KMS-11 (cell line): ENCODE results near the gene CAPN11.
"Not testable (repeated sequence)": the region's sequence is repeated elsewhere in the genome, so short reads cannot be mapped to it uniquely, and the experiment has no call there.

ENCODE experiments used
- H2AFZ ChIP-seq: fragments of 200-600 bp; sonication (generic); 2 replicates; pipeline ENCODE4 v1.6.1; 2016; ENCODE audit warnings: antibody characterized with exemption, mixed run types, low read depth
- H3K27ac ChIP-seq: fragments of 200-600 bp; sonication (generic); 2 replicates; pipeline ENCODE4 v1.6.1; 2016; ENCODE audit warnings: mild to moderate bottlenecking, mixed run types
- H3K27me3 ChIP-seq: fragments of 200-600 bp; sonication (generic); 2 replicates; pipeline ENCODE4 v1.6.1; 2017; ENCODE audit warnings: mild to moderate bottlenecking, low read depth, mixed run types, moderate library complexity; ENCODE audit not compliant: insufficient read depth
- H3K36me3 ChIP-seq: fragments of 200-600 bp; sonication (generic); 2 replicates; pipeline ENCODE4 v1.6.1; 2017; ENCODE audit warnings: mild to moderate bottlenecking, mixed run types; ENCODE audit not compliant: insufficient read depth
- H3K4me1 ChIP-seq: fragments of 200-600 bp; sonication (generic); 2 replicates; pipeline ENCODE4 v1.6.1; 2016; ENCODE audit warnings: mild to moderate bottlenecking, low read depth, mixed run types; ENCODE audit not compliant: poor library complexity, severe bottlenecking
- H3K4me2 ChIP-seq: fragments of 200-600 bp; sonication (generic); 2 replicates; pipeline ENCODE4 v1.7.0; 2016; ENCODE audit warnings: mild to moderate bottlenecking, mixed run types
- H3K4me3 ChIP-seq: fragments of 200-600 bp; sonication (generic); IDR thresholded peaks from 2 replicates; pipeline ENCODE4 v1.6.1; 2017; ENCODE audit warnings: low read depth, low read length, mixed read lengths; ENCODE audit not compliant: insufficient read depth
- H3K79me2 ChIP-seq: fragments of 200-600 bp; sonication (generic); 2 replicates; pipeline ENCODE4 v1.6.1; 2016; ENCODE audit warnings: low read depth, mixed run types; ENCODE audit not compliant: insufficient read depth
- H3K9ac ChIP-seq: fragments of 200-600 bp; sonication (generic); 2 replicates; pipeline ENCODE4 v1.6.1; 2016; ENCODE audit warnings: mild to moderate bottlenecking, mixed run types
- H4K20me1 ChIP-seq: fragments of 200-600 bp; sonication (generic); 2 replicates; pipeline ENCODE4 v1.6.1; 2016; ENCODE audit warnings: mild to moderate bottlenecking, mixed run types; ENCODE audit not compliant: insufficient read depth
- TF ChIP-seq, protein P1 (sequence below): fragments of 200-600 bp; sonication (generic); conservative IDR thresholded peaks from 2 replicates; pipeline ENCODE4 v1.6.1; 2017; ENCODE audit warnings: low read depth, mild to moderate bottlenecking, antibody characterized with exemption, low read length, moderate library complexity, mixed read lengths

The CAPN11 gene

GRCh38 chr6:44180886-44181285 lies 22.3 kb downstream of the CAPN11 start:
- Histone ChIP-seq H3K4me2 (no peak overlapping the region), H2AFZ (no peak overlapping the region), H3K9ac (no peak overlapping the region), H3K4me3 (no peak overlapping the region), H3K79me2 (no peaks in the 10 kb centered on the region), H3K27me3 (no peaks in the 10 kb centered on the region), H4K20me1 (no peaks in the 10 kb centered on the region), H3K36me3 (no peaks in the 10 kb centered on the region), H3K27ac (no peak overlapping the region), H3K4me1 (no peaks in the 10 kb centered on the region)
- TF ChIP-seq, protein P1, sequence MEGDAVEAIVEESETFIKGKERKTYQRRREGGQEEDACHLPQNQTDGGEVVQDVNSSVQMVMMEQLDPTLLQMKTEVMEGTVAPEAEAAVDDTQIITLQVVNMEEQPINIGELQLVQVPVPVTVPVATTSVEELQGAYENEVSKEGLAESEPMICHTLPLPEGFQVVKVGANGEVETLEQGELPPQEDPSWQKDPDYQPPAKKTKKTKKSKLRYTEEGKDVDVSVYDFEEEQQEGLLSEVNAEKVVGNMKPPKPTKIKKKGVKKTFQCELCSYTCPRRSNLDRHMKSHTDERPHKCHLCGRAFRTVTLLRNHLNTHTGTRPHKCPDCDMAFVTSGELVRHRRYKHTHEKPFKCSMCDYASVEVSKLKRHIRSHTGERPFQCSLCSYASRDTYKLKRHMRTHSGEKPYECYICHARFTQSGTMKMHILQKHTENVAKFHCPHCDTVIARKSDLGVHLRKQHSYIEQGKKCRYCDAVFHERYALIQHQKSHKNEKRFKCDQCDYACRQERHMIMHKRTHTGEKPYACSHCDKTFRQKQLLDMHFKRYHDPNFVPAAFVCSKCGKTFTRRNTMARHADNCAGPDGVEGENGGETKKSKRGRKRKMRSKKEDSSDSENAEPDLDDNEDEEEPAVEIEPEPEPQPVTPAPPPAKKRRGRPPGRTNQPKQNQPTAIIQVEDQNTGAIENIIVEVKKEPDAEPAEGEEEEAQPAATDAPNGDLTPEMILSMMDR, result no peak

GRCh38 chr6:44181784-44182183 lies 23.2 kb downstream of the CAPN11 start:
- not testable (repeated sequence) for H3K4me2 ChIP-seq, H2AFZ ChIP-seq, H3K79me2 ChIP-seq, H4K20me1 ChIP-seq, H3K27me3 ChIP-seq, H3K27ac ChIP-seq, H3K4me1 ChIP-seq, H3K9ac ChIP-seq, H3K36me3 ChIP-seq, H3K4me3 ChIP-seq

- H3K79me2 ChIP-seq, result no peaks in the 10 kb centered on the region
- H3K4me2 ChIP-seq, result no peak overlapping the region
- no peaks in the 10 kb centered on the region for H3K36me3 ChIP-seq
- no peaks in the 10 kb centered on the region for H3K27me3 ChIP-seq
- H3K4me1 ChIP-seq, result no peaks in the 10 kb centered on the region
- H3K9ac ChIP-seq, result no peak overlapping the region
- H2AFZ ChIP-seq, result no peak overlapping the region
- H3K27ac ChIP-seq, result no peak overlapping the region
- no peak overlapping the region for H3K4me3 ChIP-seq
- H4K20me1 ChIP-seq, result no peaks in the 10 kb centered on the region
- TF ChIP-seq, protein P1, result no peak
Measured at GRCh38 chr6:44182911-44183390, 24.3 kb downstream of the CAPN11 start.

- Histone ChIP-seq H3K9ac (no peak overlapping the region), H3K4me2 (no peak overlapping the region), H3K4me3 (no peak overlapping the region), H3K36me3 (no peaks in the 10 kb centered on the region), H3K27me3 (no peaks in the 10 kb centered on the region), H3K79me2 (no peaks in the 10 kb centered on the region), H3K4me1 (no peaks in the 10 kb centered on the region), H4K20me1 (no peaks in the 10 kb centered on the region), H2AFZ (no peak overlapping the region), H3K27ac (no peak overlapping the region)
- TF ChIP-seq, protein P1, result no peak
Measured at GRCh38 chr6:44183783-44184182, 25.2 kb downstream of the CAPN11 start.

DNA sequence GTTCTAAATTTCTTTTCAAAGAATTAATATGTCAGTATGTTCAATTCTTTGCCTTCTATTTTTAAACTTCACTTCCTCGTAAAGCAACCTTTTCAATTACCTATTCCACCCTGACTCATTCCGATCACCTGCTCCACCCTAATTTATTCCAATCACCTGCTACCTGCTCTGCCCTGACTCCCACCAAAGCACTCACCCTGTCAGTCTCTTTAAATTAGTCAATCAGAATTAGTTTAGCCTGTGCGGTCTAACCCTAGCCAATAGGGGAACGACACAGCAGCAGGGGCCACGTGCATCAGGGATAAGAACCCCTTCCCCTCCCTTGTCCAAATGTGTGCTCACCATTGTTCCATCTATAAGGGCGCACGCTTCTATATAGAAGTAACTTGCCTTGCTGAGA lies 26.7 kb downstream of the CAPN11 start:
- H3K36me3 ChIP-seq, H3K4me2 ChIP-seq, H3K9ac ChIP-seq, H3K4me1 ChIP-seq, H2AFZ ChIP-seq, H4K20me1 ChIP-seq, H3K27ac ChIP-seq, H3K79me2 ChIP-seq, H3K27me3 ChIP-seq, H3K4me3 ChIP-seq: not testable (repeated sequence)
